Gastrocnemius medialis (tissue), 4 donors: ENCODE data around the gene TANC1.

ENCODE experiments used
- POLR2A ChIP-seq, 2 donors: fragments of 450-650 bp; IDR thresholded peaks; one replicate each; pipeline ENCODE4 v1.6.1; 2017; ENCODE audit warnings: antibody characterized with exemption in 2 of 2, mild to moderate bottlenecking in 2 of 2, moderate library complexity in 2 of 2
- TF ChIP-seq, protein P1 (sequence below), 5 experiments: fragments of 450-650 bp in 3 of 5; fragments of 200-600 bp in 2 of 5; sonication (generic) in 2 of 5; IDR thresholded peaks in 4 of 5; conservative IDR thresholded peaks in 1 of 5; 1 replicate in 4 of 5; 2 replicates in 1 of 5; pipeline ENCODE4 v1.5.1; 2016 to 2019; ENCODE audit warnings: antibody characterized with exemption in 5 of 5, mild to moderate bottlenecking in 3 of 5, moderate library complexity in 3 of 5

DNA sequence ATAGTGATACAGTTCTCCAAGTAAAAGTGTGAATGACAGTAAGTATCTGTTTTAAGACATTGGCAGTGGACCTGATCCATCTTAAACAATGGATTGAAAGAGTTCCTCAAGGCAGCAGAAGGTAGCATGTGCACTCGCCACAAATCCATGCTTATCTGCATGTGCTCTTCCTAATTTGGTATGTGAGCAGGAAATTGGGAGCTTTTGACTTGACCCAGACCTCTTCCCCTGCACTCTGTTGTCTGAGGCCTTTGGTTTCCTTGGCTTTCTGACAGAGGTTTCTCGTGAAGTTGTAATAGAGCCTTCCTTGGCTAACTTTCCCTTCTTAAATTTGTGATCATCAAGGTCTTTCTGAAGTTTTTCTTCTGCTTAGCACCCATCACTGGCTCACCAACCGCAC is 204.0 kb downstream of the TANC1 start:
- TF ChIP-seq POLR2A (IDR thresholded peaks at IDR 0.05) = no peak
- TF ChIP-seq, protein P1, sequence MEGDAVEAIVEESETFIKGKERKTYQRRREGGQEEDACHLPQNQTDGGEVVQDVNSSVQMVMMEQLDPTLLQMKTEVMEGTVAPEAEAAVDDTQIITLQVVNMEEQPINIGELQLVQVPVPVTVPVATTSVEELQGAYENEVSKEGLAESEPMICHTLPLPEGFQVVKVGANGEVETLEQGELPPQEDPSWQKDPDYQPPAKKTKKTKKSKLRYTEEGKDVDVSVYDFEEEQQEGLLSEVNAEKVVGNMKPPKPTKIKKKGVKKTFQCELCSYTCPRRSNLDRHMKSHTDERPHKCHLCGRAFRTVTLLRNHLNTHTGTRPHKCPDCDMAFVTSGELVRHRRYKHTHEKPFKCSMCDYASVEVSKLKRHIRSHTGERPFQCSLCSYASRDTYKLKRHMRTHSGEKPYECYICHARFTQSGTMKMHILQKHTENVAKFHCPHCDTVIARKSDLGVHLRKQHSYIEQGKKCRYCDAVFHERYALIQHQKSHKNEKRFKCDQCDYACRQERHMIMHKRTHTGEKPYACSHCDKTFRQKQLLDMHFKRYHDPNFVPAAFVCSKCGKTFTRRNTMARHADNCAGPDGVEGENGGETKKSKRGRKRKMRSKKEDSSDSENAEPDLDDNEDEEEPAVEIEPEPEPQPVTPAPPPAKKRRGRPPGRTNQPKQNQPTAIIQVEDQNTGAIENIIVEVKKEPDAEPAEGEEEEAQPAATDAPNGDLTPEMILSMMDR (IDR thresholded peaks at IDR 0.05 in 4 of 5, conservative IDR thresholded peaks at IDR 0.05 in 1 of 5) = no peak
